ENCODE measurements around the gene LGR6. TPM values are rescaled to one million over a fixed set of nuclear protein-coding genes. Genes with fewer than 3 reads are reported as not detected.

The LGR6 gene
- total and polyA plus RNA-seq, 12 donors: 0.06 to 1.0 (median 0.18) TPM; not detected in 3

DNA sequence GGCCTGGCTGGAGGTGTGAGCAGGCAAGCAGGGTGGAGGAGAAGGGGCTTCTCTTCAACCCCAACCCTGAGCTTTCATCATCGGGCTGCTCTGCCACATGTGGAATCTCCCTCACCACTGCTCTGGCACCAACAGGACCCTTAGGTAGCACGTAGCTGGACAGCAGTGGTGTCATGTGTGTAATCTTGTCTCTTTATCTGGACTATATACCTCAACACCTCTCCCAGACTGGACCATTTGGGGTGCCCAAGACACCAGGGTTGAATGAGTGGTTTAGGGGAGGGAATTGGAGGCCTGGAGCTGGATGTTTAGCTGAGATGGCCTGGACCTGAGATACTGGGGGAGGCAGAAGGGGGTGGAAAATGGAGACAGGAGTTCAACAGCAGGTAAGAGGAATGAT, 85.2 kb downstream of the LGR6 start:
- Histone ChIP-seq H3K4me3 (no peak overlapping the region), H3K9me3 (replicated peaks in 1 of 3) (no peaks in the 10 kb centered on the region), H3K4me1 (replicated peaks in 1 of 2) (peaks cover 0 to 11% of the 10 kb centered on the region in 2 donors), H3K27me3 (no peaks in the 10 kb centered on the region), H3K36me3 (replicated peaks in 1 of 2) (no peaks in the 10 kb centered on the region), H3K27ac (no peak overlapping the region)
- intact Hi-C loops (cut with DNase I): no loop called here
- DNase-seq: peak in 2 of 7 donors; percentile 12 to 13
- WGBS, 4 donors: 94 to 100% (median 97%) methylated on average over 2 of the region's 2 CpGs
- TF ChIP-seq POLR2A (IDR thresholded peaks at IDR 0.05): no peak
- TF ChIP-seq, protein P1, sequence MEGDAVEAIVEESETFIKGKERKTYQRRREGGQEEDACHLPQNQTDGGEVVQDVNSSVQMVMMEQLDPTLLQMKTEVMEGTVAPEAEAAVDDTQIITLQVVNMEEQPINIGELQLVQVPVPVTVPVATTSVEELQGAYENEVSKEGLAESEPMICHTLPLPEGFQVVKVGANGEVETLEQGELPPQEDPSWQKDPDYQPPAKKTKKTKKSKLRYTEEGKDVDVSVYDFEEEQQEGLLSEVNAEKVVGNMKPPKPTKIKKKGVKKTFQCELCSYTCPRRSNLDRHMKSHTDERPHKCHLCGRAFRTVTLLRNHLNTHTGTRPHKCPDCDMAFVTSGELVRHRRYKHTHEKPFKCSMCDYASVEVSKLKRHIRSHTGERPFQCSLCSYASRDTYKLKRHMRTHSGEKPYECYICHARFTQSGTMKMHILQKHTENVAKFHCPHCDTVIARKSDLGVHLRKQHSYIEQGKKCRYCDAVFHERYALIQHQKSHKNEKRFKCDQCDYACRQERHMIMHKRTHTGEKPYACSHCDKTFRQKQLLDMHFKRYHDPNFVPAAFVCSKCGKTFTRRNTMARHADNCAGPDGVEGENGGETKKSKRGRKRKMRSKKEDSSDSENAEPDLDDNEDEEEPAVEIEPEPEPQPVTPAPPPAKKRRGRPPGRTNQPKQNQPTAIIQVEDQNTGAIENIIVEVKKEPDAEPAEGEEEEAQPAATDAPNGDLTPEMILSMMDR (IDR thresholded peaks at IDR 0.05): no peak

GRCh38 chr1:202279806-202280205, 86.2 kb downstream of the LGR6 start:
- intact Hi-C loops (cut with DNase I): no loop called here
- Histone ChIP-seq H3K27ac (peak overlapping the region in 1 of 5 donors; percentile 40), H3K4me3 (no peak overlapping the region), H3K9me3 (replicated peaks in 1 of 3) (no peaks in the 10 kb centered on the region), H3K36me3 (replicated peaks in 1 of 2) (no peaks in the 10 kb centered on the region), H3K4me1 (replicated peaks in 1 of 2) (peaks cover 0 to 20% of the 10 kb centered on the region in 2 donors), H3K27me3 (no peaks in the 10 kb centered on the region)
- TF ChIP-seq, protein P1 (IDR thresholded peaks at IDR 0.05): no peak
- no peak for TF ChIP-seq POLR2A (IDR thresholded peaks at IDR 0.05)
- 68 to 91% (median 73%) methylated on average over 2 of the region's 2 CpGs for WGBS, 4 donors
- peak in 1 of 7 donors; percentile 15 for DNase-seq

DNA sequence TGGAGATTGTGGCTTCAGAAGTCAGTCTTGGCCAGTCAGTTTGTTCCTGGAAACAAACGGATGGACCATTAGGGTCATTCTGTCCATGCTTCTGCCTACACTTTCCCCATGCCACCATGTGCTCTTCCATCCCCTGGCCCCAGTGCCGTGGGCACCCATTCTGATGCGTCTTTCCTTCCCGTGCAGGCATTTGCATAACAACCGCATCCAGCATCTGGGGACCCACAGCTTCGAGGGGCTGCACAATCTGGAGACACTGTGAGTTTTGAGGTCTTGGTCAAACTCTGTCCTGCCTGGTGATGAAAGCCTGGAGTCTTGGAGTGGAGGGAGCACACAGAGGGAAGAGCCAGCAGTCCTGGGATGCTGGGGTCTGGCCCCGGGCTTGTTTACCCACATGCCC, 87.0 kb downstream of the LGR6 start:
- H3K4me3 ChIP-seq: no peak overlapping the region
- no peaks in the 10 kb centered on the region for H3K36me3 ChIP-seq (replicated peaks in 1 of 2)
- no peaks in the 10 kb centered on the region for H3K27me3 ChIP-seq
- 74 to 89% (median 86%) methylated on average over 7 of the region's 7 CpGs for WGBS, 4 donors
- peak overlapping the region in 1 of 5 donors; percentile 40 for H3K27ac ChIP-seq
- DNase-seq: peak in 1 of 7 donors; percentile 13
- H3K9me3 ChIP-seq (replicated peaks in 1 of 3): no peaks in the 10 kb centered on the region
- H3K4me1 ChIP-seq (replicated peaks in 1 of 2): peaks cover 0 to 20% of the 10 kb centered on the region in 2 donors
- intact Hi-C loops (cut with DNase I): no loop called here
- TF ChIP-seq POLR2A (IDR thresholded peaks at IDR 0.05): no peak
- TF ChIP-seq, protein P1 (IDR thresholded peaks at IDR 0.05): no peak

GRCh38 chr1:202281316-202282024, 87.9 kb downstream of the LGR6 start:
- Histone ChIP-seq H3K27me3 (no peaks in the 10 kb centered on the region), H3K36me3 (replicated peaks in 1 of 2) (no peaks in the 10 kb centered on the region), H3K9me3 (replicated peaks in 1 of 3) (no peaks in the 10 kb centered on the region), H3K27ac (peak overlapping the region in 1 of 5 donors; percentile 57), H3K4me3 (no peak overlapping the region), H3K4me1 (replicated peaks in 1 of 2) (peaks cover 5 to 26% of the 10 kb centered on the region in 2 donors)
- intact Hi-C loops (cut with DNase I): no loop called here
- TF ChIP-seq POLR2A (IDR thresholded peaks at IDR 0.05): no peak
- TF ChIP-seq, protein P1 (IDR thresholded peaks at IDR 0.05): no peak
- DNase-seq: peak in 2 of 7 donors; percentile 21 to 48
- WGBS, 4 donors: 61 to 83% (median 68%) methylated on average over 4 to 5 of the region's 5 CpGs
